PC-9 (cell line): ENCODE results near the gene CLASP1. TPM values are rescaled to one million over a fixed set of nuclear protein-coding genes. Genes with fewer than 3 reads are reported as not detected.

ENCODE experiments used
- BruUV-seq: library from RNA; stranded (reverse); fragments of 400-500 nt; replicated peaks from 2 replicates; lab custom pipeline; 2021; lab: Mats Ljungman, UMichigan
- CTCF ChIA-PET: fragments of 300-600 bp; sonication (Branson Sonifier 250); formaldehyde crosslinking; loops from one replicate; lab custom pipeline; 2022; ENCODE audit warnings: antibody characterized with exemption; lab: Charles Lee
- POLR2A ChIA-PET: fragments of 300-600 bp; sonication (Branson Sonifier 250); formaldehyde crosslinking; loops from one replicate; lab custom pipeline; 2022; ENCODE audit warnings: antibody characterized with exemption; ENCODE audit not compliant: unreplicated experiment; lab: Charles Lee
- DNase-seq, 2 experiments: peaks; one replicate each; pipeline versions ENCODE4 v3.0.0 to v3.0.0-alpha.2; 2015 to 2022; ENCODE audit warnings: mixed read lengths in 1 of 2
- H2AFZ ChIP-seq: fragments of 200-600 bp; sonication (generic); 2 replicates; pipeline ENCODE4 v1.8.1; 2017; ENCODE audit warnings: antibody characterized with exemption
- H3F3A ChIP-seq: fragments of 200-600 bp; sonication (generic); 2 replicates; pipeline ENCODE4 v1.8.1; 2017; ENCODE audit warnings: antibody characterized with exemption, mild to moderate bottlenecking, low read depth; ENCODE audit not compliant: insufficient read depth
- H3K27ac ChIP-seq: fragments of 200-600 bp; sonication (generic); 2 replicates; pipeline ENCODE4 v1.6.1; 2016; ENCODE audit warnings: mixed run types
- H3K27me3 ChIP-seq: fragments of 200-600 bp; sonication (generic); 2 replicates; pipeline ENCODE4 v1.6.1; 2016; ENCODE audit warnings: low read depth, mixed run types; ENCODE audit not compliant: insufficient read depth
- H3K36me3 ChIP-seq: fragments of 200-600 bp; sonication (generic); 2 replicates; pipeline ENCODE4 v1.6.1; 2016; ENCODE audit warnings: low read depth, mixed run types
- H3K4me1 ChIP-seq: fragments of 200-600 bp; sonication (generic); replicated peaks from 2 replicates; pipeline ENCODE4 v1.6.1; 2016; ENCODE audit warnings: mixed run types; ENCODE audit not compliant: insufficient read depth
- H3K4me2 ChIP-seq: fragments of 200-600 bp; sonication (generic); 2 replicates; pipeline ENCODE4 v1.6.1; 2017; ENCODE audit warnings: mixed run types
- H3K4me3 ChIP-seq: fragments of 200-600 bp; sonication (generic); 2 replicates; pipeline ENCODE4 v1.6.1; 2016; ENCODE audit warnings: mixed run types
- H3K79me2 ChIP-seq: fragments of 200-600 bp; sonication (generic); 2 replicates; pipeline ENCODE4 v1.6.1; 2017; ENCODE audit warnings: low read depth, mixed run types
- H3K9me2 ChIP-seq: fragments of 200-600 bp; sonication (generic); 2 replicates; pipeline ENCODE4 v1.8.1; 2017; ENCODE audit warnings: mild to moderate bottlenecking; ENCODE audit not compliant: insufficient read depth
- H3K9me3 ChIP-seq: fragments of 200-600 bp; sonication (generic); 2 replicates; pipeline ENCODE4 v1.8.1; 2016; ENCODE audit warnings: low read depth; ENCODE audit not compliant: insufficient read depth
- H4K20me1 ChIP-seq: fragments of 200-600 bp; sonication (generic); 2 replicates; pipeline ENCODE4 v1.8.1; 2017; ENCODE audit not compliant: insufficient read depth
- EZH2 ChIP-seq: fragments of 200-600 bp; sonication (generic); IDR thresholded peaks from 2 replicates; pipeline ENCODE4 v1.8.0; 2017; ENCODE audit warnings: antibody characterized with exemption, low read depth
- intact Hi-C: fragments of 100-400 bp; cut with micrococcal nuclease; formaldehyde crosslinking; loops from one replicate; pipeline ENCODE4 v1.10.0; 2022; ENCODE audit not compliant: unreplicated experiment
- total RNA-seq: library from RNA; stranded (reverse); gene quantifications from 2 replicates; pipeline ENCODE4 v1.2.3, GENCODE V29; 2021
- TF ChIP-seq, protein P1 (sequence below): fragments of 200-600 bp; sonication (generic); conservative IDR thresholded peaks from 2 replicates; pipeline ENCODE4 v1.6.1; 2017; ENCODE audit warnings: mixed run types, antibody characterized with exemption, mild to moderate bottlenecking, moderate library complexity

Gene CLASP1
- total RNA-seq, 1 experiment from 2014 or later: 61.8 TPM

DNA sequence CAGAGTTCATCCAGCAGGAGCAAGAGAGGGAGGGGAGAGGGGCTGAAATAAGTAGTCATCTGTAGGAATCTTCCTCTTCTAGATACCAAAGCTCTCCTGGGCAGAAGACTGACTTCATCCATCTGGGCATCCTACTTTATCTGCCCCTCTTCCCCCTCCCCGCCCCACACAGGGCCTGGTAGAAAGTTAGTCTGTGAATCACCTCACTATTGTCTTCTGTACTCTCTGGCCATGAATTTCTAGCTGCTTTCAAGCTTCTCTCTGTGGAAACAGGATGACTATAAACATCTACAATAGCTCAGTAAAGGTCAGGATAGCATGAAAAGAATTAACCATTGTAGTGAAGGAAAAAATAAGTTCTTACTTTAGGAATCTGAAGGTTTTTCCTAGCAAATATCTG is 166.2 kb downstream of the CLASP1 start:
- Histone ChIP-seq H3K9me2 (no peaks in the 10 kb centered on the region), H3K4me1 (peaks cover 25% of the 10 kb centered on the region), H2AFZ (no peak overlapping the region), H3K4me3 (no peak overlapping the region), H4K20me1 (peaks cover 9% of the 10 kb centered on the region), H3K27me3 (no peaks in the 10 kb centered on the region), H3K36me3 (0 out of 2 replicates have a peak, but pooled peaks cover 7% of the 10 kb centered on the region), H3K27ac (no peak overlapping the region), H3F3A (peaks cover 11% of the 10 kb centered on the region), H3K79me2 (peaks cover 11% of the 10 kb centered on the region; the same call in 1 of the 2 replicates), H3K4me2 (no peak overlapping the region), H3K9me3 (no peaks in the 10 kb centered on the region)
- DNase-seq: no peak
- intact Hi-C loops: no loop called here
- ChIA-PET CTCF (no interaction called here), POLR2A (no interaction called here)
- BruUV-seq: no TSS peak
- TF ChIP-seq EZH2: no peak
- TF ChIP-seq, protein P1, sequence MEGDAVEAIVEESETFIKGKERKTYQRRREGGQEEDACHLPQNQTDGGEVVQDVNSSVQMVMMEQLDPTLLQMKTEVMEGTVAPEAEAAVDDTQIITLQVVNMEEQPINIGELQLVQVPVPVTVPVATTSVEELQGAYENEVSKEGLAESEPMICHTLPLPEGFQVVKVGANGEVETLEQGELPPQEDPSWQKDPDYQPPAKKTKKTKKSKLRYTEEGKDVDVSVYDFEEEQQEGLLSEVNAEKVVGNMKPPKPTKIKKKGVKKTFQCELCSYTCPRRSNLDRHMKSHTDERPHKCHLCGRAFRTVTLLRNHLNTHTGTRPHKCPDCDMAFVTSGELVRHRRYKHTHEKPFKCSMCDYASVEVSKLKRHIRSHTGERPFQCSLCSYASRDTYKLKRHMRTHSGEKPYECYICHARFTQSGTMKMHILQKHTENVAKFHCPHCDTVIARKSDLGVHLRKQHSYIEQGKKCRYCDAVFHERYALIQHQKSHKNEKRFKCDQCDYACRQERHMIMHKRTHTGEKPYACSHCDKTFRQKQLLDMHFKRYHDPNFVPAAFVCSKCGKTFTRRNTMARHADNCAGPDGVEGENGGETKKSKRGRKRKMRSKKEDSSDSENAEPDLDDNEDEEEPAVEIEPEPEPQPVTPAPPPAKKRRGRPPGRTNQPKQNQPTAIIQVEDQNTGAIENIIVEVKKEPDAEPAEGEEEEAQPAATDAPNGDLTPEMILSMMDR: no peak

DNA sequence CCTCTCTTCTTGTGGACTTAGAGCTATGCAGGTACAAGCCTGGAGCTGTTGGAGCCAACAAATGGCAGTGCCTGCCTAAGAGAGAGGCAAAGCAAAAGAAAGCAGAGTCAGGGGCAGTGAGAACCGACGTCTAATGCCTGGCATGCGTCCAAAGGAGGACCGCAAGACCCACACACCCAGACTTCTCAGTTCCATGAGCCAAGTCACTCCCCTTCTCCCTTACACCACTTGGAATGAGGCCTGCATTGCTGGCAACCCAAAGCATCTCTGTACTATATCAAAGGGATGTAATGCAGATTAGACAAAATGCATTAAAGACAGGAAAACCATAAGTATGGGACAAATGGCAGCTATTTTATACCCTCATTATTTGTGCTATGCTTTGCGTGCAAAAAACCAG is 168.4 kb downstream of the CLASP1 start:
- Histone ChIP-seq H3K4me3 (no peak overlapping the region), H3F3A (peaks cover 4% of the 10 kb centered on the region; the same call in 1 of the 2 replicates), H3K27ac (no peak overlapping the region), H3K9me3 (no peaks in the 10 kb centered on the region), H3K4me1 (peaks cover 20% of the 10 kb centered on the region), H3K9me2 (no peaks in the 10 kb centered on the region), H4K20me1 (peaks cover 12% of the 10 kb centered on the region), H2AFZ (no peak overlapping the region), H3K4me2 (no peak overlapping the region), H3K27me3 (no peaks in the 10 kb centered on the region), H3K36me3 (0 out of 2 replicates have a peak, but pooled peaks cover 4% of the 10 kb centered on the region), H3K79me2 (peaks cover 2% of the 10 kb centered on the region; the same call in 1 of the 2 replicates)
- ChIA-PET CTCF (no interaction called here), POLR2A (no interaction called here)
- no peak for TF ChIP-seq EZH2
- TF ChIP-seq, protein P1: no peak
- no peak for DNase-seq
- BruUV-seq: no TSS peak
- intact Hi-C loops: no loop called here

DNA sequence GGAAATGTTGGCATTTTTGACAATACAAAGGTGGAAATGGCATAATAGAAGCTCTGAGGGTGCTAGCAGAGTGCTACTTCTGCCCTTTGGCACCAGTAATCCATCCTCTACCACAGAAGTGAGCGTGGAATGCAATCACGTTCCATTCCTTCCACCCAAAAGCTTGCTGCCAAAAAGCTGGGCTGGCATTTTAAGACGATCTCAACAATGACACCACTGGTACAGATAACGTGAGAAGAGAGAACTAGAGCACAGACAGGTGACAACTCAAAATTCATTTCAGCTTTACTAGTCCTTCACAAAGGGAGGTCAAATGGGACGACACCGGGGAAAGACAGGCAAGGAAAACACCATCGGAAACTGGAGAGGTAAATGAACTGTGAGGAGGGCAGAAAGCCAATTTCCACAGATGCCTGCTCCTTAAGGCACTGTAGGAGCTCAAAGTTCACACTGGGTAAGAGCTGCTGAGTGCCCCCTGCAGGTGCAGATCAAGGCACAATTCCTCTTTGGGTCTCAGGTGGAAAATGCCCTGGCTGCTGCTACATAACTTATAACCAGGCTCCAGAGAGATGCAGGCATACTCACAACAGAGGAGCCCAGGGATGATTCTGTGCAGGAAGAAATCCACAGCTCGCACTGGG is 169.3 kb downstream of the CLASP1 start:
- no peak for TF ChIP-seq EZH2
- TF ChIP-seq, protein P1: no peak
- H2AFZ ChIP-seq: no peak overlapping the region
- H3K4me3 ChIP-seq: no peak overlapping the region
- H3K36me3 ChIP-seq: 0 out of 2 replicates have a peak, but pooled peaks cover 4% of the 10 kb centered on the region
- no peaks in the 10 kb centered on the region for H3K9me2 ChIP-seq
- POLR2A ChIA-PET: no interaction called here
- intact Hi-C loops: no loop called here
- peaks cover 7% of the 10 kb centered on the region for H4K20me1 ChIP-seq
- CTCF ChIA-PET: no interaction called here
- peaks cover 4% of the 10 kb centered on the region; the same call in 1 of the 2 replicates for H3F3A ChIP-seq
- peaks cover 16% of the 10 kb centered on the region; the same call in 1 of the 2 replicates for H3K4me1 ChIP-seq
- no peaks in the 10 kb centered on the region for H3K27me3 ChIP-seq
- H3K4me2 ChIP-seq: no peak overlapping the region
- H3K79me2 ChIP-seq: peaks cover 2% of the 10 kb centered on the region; the same call in 1 of the 2 replicates
- no TSS peak for BruUV-seq
- H3K27ac ChIP-seq: no peak overlapping the region
- no peak for DNase-seq
- H3K9me3 ChIP-seq: no peaks in the 10 kb centered on the region
